GM23338 (cell line): ENCODE data around the gene OTOG.

ENCODE experiments used
- CREB1 ChIP-seq: fragments of 250-450 bp; sonication (Bioruptor Pico); IDR thresholded peaks from 2 replicates; pipeline ENCODE4 v1.5.0; 2020; ENCODE audit warnings: low read depth, mild to moderate bottlenecking, moderate library complexity
- CTCF ChIP-seq, 2 experiments: fragments of 200-600 bp in 1 of 2; sonication (generic) in 1 of 2; conservative IDR thresholded peaks; 2 replicates each; pipeline versions ENCODE4 v1.5.1 to v1.6.1; 2016 to 2017; ENCODE audit warnings: antibody characterized with exemption in 2 of 2, low read depth in 2 of 2, mild to moderate bottlenecking in 2 of 2, moderate library complexity in 1 of 2
- EZH2 ChIP-seq: fragments of 200-600 bp; sonication (generic); IDR thresholded peaks from one replicate; pipeline ENCODE4 v1.8.0; 2017; ENCODE audit warnings: antibody characterized with exemption, mild to moderate bottlenecking, low read depth; ENCODE audit not compliant: unreplicated experiment
- REST ChIP-seq: IDR thresholded peaks from one replicate; pipeline ENCODE4 v1.6.1; 2018; ENCODE audit warnings: antibody characterized with exemption; ENCODE audit not compliant: unreplicated experiment

DNA sequence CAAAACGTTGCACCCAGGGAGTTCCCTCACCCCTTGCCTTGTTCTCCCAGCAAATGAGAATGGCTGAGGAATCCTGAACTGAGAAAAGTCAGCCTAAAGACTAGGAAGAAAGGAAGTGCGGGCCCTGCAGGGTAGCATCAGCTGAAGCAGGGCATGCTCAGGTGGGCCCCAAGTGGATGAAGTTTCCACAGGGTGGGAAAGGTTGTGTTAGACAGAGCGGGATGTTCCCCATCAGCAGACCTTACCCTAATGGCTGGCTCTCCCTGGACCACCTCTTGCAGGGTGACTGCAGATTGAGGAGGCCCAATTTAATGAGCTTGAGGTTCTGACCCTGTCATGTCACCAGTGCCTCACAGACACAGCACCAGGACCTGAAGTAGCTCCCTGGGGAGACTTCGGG lies 90.8 kb downstream of the OTOG start:
- no peak for TF ChIP-seq CTCF (conservative IDR thresholded peaks at IDR 0.05; ENCODE audit: low read depth in 2 of 2)
- TF ChIP-seq REST, result no peak
- TF ChIP-seq EZH2, result no peak
- TF ChIP-seq CREB1 (CRISPR knock-in tag), result no peak
